IPS-20b (cell line): Measurements from ENCODE around the gene GNG11.

Experiments used
- H3K27ac ChIP-seq: one replicate; pipeline ENCODE4 v1.5.1; 2013; ENCODE audit warnings: low read length
- H3K27me3 ChIP-seq: 2 replicates; pipeline ENCODE4 v1.6.1; 2013; ENCODE audit warnings: mild to moderate bottlenecking, low read length, inconsistent platforms; ENCODE audit not compliant: insufficient read depth
- H3K36me3 ChIP-seq: 2 replicates; pipeline ENCODE4 v1.6.1; 2013; ENCODE audit warnings: low read depth, mild to moderate bottlenecking, inconsistent platforms, low read length, moderate library complexity; ENCODE audit not compliant: insufficient read depth
- H3K4me1 ChIP-seq: 2 replicates; pipeline ENCODE4 v1.6.1; 2013; ENCODE audit warnings: mild to moderate bottlenecking, control low read depth, inconsistent platforms, low read length, moderate library complexity; ENCODE audit not compliant: insufficient read depth
- H3K4me3 ChIP-seq: 2 replicates; pipeline ENCODE4 v1.5.1; 2013; ENCODE audit warnings: mild to moderate bottlenecking, low read length, inconsistent platforms
- H3K9ac ChIP-seq: 2 replicates; pipeline ENCODE4 v1.6.1; 2013; ENCODE audit warnings: low read depth, mild to moderate bottlenecking, inconsistent platforms, low read length, moderate library complexity
- H3K9me3 ChIP-seq: 2 replicates; pipeline ENCODE4 v1.6.1; 2013; ENCODE audit warnings: mild to moderate bottlenecking, low read depth, low read length, inconsistent platforms; ENCODE audit not compliant: insufficient read depth

Gene GNG11

DNA sequence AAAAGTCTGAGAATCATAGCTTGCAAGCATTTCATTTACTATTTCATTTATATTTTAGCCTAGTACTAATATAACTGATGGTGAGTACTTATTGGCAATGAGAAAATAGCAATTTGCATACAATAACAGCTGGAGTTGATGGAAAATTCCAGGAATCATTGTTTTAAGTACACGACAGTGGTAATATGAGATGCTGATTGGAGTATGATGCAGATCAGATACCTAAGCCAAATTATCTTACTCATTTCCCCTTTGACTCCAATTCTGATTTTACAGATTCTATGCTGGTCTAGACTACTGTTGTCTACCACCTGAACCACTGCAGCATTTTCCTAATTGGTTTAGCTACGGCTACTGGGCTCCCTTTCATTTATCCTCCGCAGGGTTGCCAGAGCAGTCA is 36.7 kb downstream of the GNG11 start:
- Histone ChIP-seq H3K36me3 (no peaks in the 10 kb centered on the region), H3K9me3 (no peaks in the 10 kb centered on the region), H3K9ac (no peak overlapping the region), H3K4me1 (peaks cover 4% of the 10 kb centered on the region; the same call in 1 of the 2 replicates), H3K27me3 (no peaks in the 10 kb centered on the region), H3K4me3 (no peak overlapping the region), H3K27ac (no peak overlapping the region)

DNA sequence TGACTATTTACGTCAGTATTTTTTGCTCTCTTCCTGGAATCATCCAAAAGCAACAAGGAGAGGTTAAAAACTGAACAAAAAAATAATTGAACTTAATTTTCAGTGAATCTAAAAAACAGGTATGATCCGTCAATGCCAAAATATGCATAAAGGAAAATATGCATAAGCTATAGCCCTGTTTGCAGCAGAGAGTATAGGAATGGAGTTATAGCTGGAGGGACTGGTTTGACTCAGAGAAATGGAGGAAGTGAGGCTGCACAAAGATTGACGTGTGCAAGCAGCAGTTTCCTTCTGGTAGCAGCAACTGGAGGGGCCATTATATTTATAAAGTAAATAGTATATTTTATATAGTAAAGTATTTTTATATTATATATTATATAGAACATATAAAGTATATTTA is 37.1 kb downstream of the GNG11 start:
- Histone ChIP-seq H3K4me1 (peaks cover 4% of the 10 kb centered on the region; the same call in 1 of the 2 replicates), H3K4me3 (no peak overlapping the region), H3K27ac (no peak overlapping the region), H3K36me3 (no peaks in the 10 kb centered on the region), H3K9me3 (no peaks in the 10 kb centered on the region), H3K9ac (no peak overlapping the region), H3K27me3 (no peaks in the 10 kb centered on the region)

DNA sequence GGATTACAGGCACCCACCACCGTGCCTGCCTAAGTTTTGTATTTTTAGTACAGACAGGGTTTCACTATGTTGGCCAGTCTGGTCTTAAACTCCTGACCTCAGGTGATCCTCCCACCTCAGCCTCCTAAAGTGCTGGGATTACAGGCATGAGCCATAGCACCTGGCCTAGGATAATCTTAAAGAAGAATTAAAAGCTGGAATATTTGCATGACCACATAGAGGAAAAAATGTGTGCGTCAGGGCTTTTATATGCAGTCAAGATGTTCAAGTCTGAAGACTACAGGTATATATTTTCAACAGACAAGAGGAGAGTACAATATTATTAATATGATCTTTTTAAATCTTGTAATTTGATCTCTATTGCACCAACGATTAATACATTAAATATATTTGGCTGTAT is 39.5 kb downstream of the GNG11 start:
- no peak overlapping the region for H3K9ac ChIP-seq
- H3K36me3 ChIP-seq, result no peaks in the 10 kb centered on the region
- H3K27me3 ChIP-seq, result no peaks in the 10 kb centered on the region
- peaks cover 4% of the 10 kb centered on the region; the same call in 1 of the 2 replicates for H3K4me1 ChIP-seq
- no peaks in the 10 kb centered on the region for H3K9me3 ChIP-seq
- no peak overlapping the region for H3K27ac ChIP-seq
- no peak overlapping the region for H3K4me3 ChIP-seq

DNA sequence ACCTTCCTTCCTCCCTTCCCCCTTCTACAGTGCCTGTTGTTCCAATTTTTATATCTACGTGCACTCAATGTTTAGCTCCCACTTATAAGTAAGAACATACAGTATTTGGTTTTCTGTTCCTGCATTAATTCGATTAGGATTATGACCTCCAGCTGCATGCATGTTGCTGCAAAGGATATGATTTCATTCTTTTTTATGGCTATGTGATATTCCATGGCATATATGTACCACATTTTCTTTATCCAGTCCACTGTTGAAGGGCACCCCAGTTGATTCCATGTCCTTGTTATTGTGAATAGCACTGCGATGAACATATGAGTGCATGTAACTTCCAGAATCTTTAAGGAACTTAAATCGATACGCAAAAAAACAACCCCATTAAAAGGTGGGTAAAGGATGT is 42.7 kb downstream of the GNG11 start:
- H3K9ac ChIP-seq, result no peak overlapping the region
- no peaks in the 10 kb centered on the region for H3K9me3 ChIP-seq
- no peak overlapping the region for H3K4me3 ChIP-seq
- no peaks in the 10 kb centered on the region for H3K27me3 ChIP-seq
- H3K27ac ChIP-seq, result no peak overlapping the region
- H3K4me1 ChIP-seq, result no peaks in the 10 kb centered on the region
- no peaks in the 10 kb centered on the region for H3K36me3 ChIP-seq

DNA sequence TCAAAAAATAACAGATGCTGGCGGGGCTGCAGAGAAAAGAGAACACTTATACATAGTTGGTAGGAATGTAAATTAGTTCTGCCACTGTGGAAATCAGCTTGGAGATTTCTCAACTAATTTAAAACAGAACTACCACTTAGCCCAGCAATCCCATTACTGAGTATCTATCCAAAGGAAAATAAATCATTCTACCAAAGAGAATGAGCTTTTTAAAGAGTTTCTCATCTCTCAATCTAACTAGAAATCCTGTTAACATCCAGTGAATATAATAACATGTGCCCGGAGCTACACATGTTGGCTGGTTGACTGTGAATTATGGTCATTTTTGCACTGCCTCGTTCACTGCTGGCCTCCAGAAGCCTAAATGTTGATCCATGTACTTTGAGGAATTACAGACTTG is 43.3 kb downstream of the GNG11 start:
- Histone ChIP-seq H3K36me3 (no peaks in the 10 kb centered on the region), H3K27me3 (no peaks in the 10 kb centered on the region), H3K9me3 (no peaks in the 10 kb centered on the region), H3K4me3 (no peak overlapping the region), H3K27ac (no peak overlapping the region), H3K9ac (no peak overlapping the region), H3K4me1 (no peaks in the 10 kb centered on the region)

- H3K36me3 ChIP-seq, result no peaks in the 10 kb centered on the region
- no peak overlapping the region for H3K4me3 ChIP-seq
- no peak overlapping the region for H3K9ac ChIP-seq
- no peaks in the 10 kb centered on the region for H3K27me3 ChIP-seq
- no peaks in the 10 kb centered on the region for H3K9me3 ChIP-seq
- no peaks in the 10 kb centered on the region for H3K4me1 ChIP-seq
- no peak overlapping the region for H3K27ac ChIP-seq
Measured at GRCh38 chr7:93968911-93969620, 47.5 kb downstream of the GNG11 start.

GRCh38 chr7:93972029-93972725 is 50.6 kb downstream of the GNG11 start:
- Histone ChIP-seq H3K27ac (no peak overlapping the region), H3K36me3 (no peaks in the 10 kb centered on the region), H3K4me1 (peaks cover 6% of the 10 kb centered on the region; the same call in 1 of the 2 replicates), H3K9me3 (no peaks in the 10 kb centered on the region), H3K4me3 (no peak overlapping the region), H3K27me3 (no peaks in the 10 kb centered on the region), H3K9ac (no peak overlapping the region)

DNA sequence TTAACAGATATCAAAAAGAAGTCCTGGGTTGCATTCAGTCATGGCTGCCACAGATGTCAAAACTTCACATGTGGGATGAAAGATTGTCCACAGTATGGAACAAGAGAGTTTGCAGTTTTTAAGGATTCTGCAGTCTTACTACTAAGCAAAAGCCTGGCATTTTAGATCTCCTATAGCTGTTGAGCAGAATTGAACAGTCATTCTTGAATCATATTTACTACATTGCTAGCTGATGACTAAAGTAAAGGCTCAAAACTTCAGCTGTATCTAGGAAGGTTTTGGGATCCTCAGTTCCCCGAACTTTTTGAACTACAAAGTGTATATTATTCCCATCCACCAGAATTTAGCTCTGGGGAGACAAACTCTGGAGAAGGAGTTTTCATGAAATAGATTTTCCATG is 51.6 kb downstream of the GNG11 start:
- Histone ChIP-seq H3K4me1 (peaks cover 6% of the 10 kb centered on the region; the same call in 1 of the 2 replicates), H3K4me3 (no peak overlapping the region), H3K27ac (no peak overlapping the region)

GRCh38 chr7:93977211-93977950 is 55.8 kb downstream of the GNG11 start:
- H3K4me3 ChIP-seq, result no peak overlapping the region
- peaks cover 23% of the 10 kb centered on the region; the same call in 1 of the 2 replicates for H3K4me1 ChIP-seq
- no peak overlapping the region for H3K27ac ChIP-seq
- no peaks in the 10 kb centered on the region for H3K27me3 ChIP-seq
- no peaks in the 10 kb centered on the region for H3K9me3 ChIP-seq
- no peak overlapping the region for H3K9ac ChIP-seq
- H3K36me3 ChIP-seq, result no peaks in the 10 kb centered on the region

More for the DNA sequence above, 51.6 kb downstream of the GNG11 start:
- Histone ChIP-seq H3K36me3 (no peaks in the 10 kb centered on the region), H3K9me3 (no peaks in the 10 kb centered on the region), H3K27me3 (no peaks in the 10 kb centered on the region), H3K9ac (no peak overlapping the region)
